ENCODE data around the gene PLPPR5. TPM values are rescaled to one million over a fixed set of nuclear protein-coding genes. Genes with fewer than 3 reads are reported as not detected.

The PLPPR5 gene
- total and polyA plus RNA-seq, 2 of the 8 experiments (the other 6 are each of a cell fraction or from before 2014, with no cell fraction given) = 1.9 to 5.6 TPM

GRCh38 chr1:98903261-98903660 is 101.4 kb downstream of the PLPPR5 start (continued):
- TF ChIP-seq CHD7 (IDR thresholded peaks at IDR 0.05; ENCODE audit: insufficient replicate concordance, low read length) (no peak), ZNF274 (IDR thresholded peaks at IDR 0.05; ENCODE audit: borderline replicate concordance, extremely low read depth, low read length) (no peak), SIN3A (conservative IDR thresholded peaks at IDR 0.05 in 1 of 2, IDR thresholded peaks at IDR 0.05 in 1 of 2; ENCODE audit: low read depth in 1 of 2, low read length in 2 of 2) (no peak), ASH2L (IDR thresholded peaks at IDR 0.05; ENCODE audit: low read length) (no peak), CTBP2 (IDR thresholded peaks at IDR 0.05; ENCODE audit: borderline replicate concordance, insufficient read depth, insufficient read length, low read length) (no peak), POLR2AphosphoS5 (IDR thresholded peaks at IDR 0.05; ENCODE audit: low read depth, low read length) (no peak), POU5F1 (IDR thresholded peaks at IDR 0.05; ENCODE audit: low read depth, low read length) (no peak), CBX8 (IDR thresholded peaks at IDR 0.05; ENCODE audit: borderline replicate concordance, low read depth, low read length) (no peak), HDAC6 (IDR thresholded peaks at IDR 0.05; ENCODE audit: low read depth, low read length) (no peak), JUN (IDR thresholded peaks at IDR 0.05; ENCODE audit: low read depth, low read length) (no peak), SAP30 (IDR thresholded peaks at IDR 0.05; ENCODE audit: insufficient read depth, insufficient replicate concordance, low read length) (no peak), EZH2 (IDR thresholded peaks at IDR 0.05; ENCODE audit: low read depth, low read length, severe bottlenecking) (no peak)
